GM12874 (cell line): ENCODE data around the gene HCN2.

Experiments
- CTCF ChIP-seq: IDR thresholded peaks from 2 replicates; pipeline ENCODE4 v1.5.1; 2011; ENCODE audit warnings: low read depth, mild to moderate bottlenecking, control low read depth, low read length, moderate library complexity; ENCODE audit not compliant: insufficient read depth

HCN2 gene

DNA sequence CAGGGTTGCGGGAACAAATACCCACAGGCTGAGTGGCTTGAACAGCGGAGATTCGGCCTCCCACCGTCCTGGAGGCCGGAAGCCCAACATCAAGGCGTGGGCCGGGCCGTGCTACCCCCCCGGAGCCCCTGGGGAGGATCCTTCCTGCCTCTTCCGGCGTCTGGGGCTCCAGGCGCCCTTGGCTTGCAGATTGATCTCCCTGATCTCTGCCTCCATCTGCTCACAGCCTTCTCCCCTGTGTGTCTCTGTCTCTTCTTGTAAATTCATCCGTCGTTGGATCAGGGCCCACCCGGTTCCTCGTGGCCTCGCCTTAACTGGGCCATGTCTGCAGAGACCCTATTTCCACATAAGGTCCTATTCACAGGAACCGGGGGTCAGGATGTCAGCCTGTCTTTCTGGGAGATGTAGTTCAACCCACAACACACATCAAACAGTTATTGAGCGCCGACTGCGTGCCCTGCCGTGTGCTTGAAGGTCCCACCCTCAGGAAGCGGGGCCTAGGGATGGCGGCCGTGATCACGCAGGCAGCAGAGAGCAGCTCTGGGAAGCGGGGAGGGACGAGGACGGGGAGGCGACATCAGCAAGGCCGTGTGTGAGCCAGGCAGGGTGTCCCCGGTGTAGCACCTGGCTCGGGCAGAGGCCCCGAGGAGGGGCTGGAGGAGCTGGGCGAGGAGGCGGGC lies 21.3 kb downstream of the HCN2 start:
- no peak for TF ChIP-seq CTCF

DNA sequence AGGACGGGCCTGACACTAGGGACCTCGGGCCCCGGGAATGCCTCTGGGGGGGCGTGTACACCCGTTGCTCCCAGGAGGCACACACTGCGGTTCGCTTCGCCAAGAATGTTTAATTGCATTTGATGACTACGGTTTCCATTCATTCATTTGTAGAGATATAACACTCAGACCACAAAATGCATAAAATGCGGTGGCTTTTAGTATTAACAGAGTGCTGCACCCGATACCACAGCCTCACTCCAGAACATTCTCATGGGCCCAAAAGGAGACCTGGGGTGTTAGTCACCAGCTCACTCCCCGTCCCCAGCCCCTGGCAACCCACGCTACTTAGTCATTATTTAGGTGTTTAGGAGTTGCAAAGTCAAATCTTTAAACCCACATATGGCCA lies 21.8 kb downstream of the HCN2 start:
- no peak for TF ChIP-seq CTCF

- no peak for TF ChIP-seq CTCF
These were observed 23.3 kb downstream of the HCN2 start for GRCh38 chr19:612941-613340.

DNA sequence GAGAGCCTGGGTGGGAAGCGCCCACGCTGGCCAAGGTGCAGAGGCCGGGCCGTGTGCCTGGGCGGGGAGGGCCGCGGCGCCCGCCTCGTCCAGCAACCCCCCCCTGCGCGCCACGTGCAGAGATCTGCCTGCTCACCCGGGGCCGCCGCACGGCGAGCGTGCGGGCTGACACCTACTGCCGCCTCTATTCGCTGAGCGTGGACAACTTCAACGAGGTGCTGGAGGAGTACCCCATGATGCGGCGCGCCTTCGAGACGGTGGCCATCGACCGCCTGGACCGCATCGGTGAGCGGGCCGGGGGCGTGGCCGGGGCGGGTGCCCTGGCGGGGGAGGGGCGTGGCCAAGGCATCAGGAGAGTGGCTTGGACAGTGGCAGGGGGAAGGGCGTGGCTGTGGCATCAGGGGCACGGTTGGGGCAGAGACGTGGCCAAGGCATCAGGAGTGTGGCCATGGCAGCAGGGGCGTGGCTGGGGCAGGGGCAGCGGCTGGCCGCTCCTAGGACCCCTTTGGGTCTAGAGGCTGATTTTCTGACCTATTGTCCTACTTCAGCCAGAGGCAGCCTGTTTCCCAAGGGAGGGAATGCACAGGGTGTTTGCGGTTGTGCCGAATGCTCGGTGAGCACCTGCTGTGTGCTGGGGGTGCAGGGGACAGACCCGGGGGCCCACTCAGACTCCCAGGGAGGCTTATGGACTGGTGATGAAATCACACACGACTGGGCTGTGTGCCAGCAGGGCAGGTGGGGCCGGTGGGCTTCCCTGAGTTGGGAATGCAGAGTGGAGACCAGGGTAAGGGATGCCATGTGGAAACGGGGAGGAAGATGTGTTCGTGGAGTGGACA lies 24.3 kb downstream of the HCN2 start:
- no peak for TF ChIP-seq CTCF

- no peak for TF ChIP-seq CTCF
These were observed 25.9 kb downstream of the HCN2 start for GRCh38 chr19:615619-616018.

DNA sequence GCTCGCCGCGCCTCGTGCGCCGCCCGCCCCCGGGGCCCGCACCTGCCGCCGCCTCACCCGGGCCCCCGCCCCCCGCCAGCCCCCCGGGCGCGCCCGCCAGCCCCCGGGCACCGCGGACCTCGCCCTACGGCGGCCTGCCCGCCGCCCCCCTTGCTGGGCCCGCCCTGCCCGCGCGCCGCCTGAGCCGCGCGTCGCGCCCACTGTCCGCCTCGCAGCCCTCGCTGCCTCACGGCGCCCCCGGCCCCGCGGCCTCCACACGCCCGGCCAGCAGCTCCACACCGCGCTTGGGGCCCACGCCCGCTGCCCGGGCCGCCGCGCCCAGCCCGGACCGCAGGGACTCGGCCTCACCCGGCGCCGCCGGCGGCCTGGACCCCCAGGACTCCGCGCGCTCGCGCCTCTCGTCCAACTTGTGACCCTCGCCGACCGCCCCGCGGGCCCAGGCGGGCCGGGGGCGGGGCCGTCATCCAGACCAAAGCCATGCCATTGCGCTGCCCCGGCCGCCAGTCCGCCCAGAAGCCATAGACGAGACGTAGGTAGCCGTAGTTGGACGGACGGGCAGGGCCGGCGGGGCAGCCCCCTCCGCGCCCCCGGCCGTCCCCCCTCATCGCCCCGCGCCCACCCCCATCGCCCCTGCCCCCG lies 26.5 kb downstream of the HCN2 start:
- TF ChIP-seq CTCF = no peak

DNA sequence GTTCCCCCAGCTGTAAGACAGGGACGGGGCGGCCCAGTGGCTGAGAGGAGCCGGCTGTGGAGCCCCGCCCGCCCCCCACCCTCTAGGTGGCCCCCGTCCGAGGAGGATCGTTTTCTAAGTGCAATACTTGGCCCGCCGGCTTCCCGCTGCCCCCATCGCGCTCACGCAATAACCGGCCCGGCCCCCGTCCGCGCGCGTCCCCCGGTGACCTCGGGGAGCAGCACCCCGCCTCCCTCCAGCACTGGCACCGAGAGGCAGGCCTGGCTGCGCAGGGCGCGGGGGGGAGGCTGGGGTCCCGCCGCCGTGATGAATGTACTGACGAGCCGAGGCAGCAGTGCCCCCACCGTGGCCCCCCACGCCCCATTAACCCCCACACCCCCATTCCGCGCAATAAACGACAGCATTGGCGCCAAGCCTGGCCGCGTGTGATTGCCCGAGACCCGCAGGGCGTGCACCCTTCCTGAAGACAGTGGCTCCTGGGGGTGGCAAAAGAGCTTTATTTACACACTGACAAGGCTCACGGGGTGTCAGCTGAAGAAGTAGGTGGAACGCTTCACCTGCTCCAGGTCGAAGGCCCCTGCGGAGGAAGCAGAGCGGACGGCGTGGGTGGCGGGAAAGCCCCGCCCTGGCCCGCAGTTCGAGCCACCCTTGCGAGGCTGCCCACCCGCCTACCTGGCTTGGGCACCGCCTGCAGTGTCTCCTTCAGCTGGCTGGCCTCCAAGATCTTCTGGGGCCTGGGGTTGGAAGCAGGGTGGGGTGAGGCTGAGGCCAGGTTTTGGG lies 27.3 kb downstream of the HCN2 start:
- no peak for TF ChIP-seq CTCF
